ENCODE results near the gene MAML3.
A peak's percentile ranks its signal among the peaks of the same experiment; 100 is the strongest.

MAML3 gene

GRCh38 chr4:140153718-140154571 lies at the start of gene MAML3:
MAML3 (minus strand) TSS chr4:140154184; CDS start chr4:140153327, 857 bp downstream.
- peak; percentile 96 for DNase-seq (ENCODE audit: low spot score)

- DNase-seq (ENCODE audit: low spot score), result no peak
These were observed 45.0 kb upstream of the MAML3 start for GRCh38 chr4:140198942-140199341.

- DNase-seq (ENCODE audit: low spot score), result no peak
These were observed 41.8 kb upstream of the MAML3 start for GRCh38 chr4:140195806-140196205.

GRCh38 chr4:140189805-140190204 lies 35.8 kb upstream of the MAML3 start:
- DNase-seq (ENCODE audit: low spot score), result no peak

- DNase-seq (ENCODE audit: low spot score), result no peak
These were observed 35.0 kb upstream of the MAML3 start for GRCh38 chr4:140188975-140189374.

- no peak for DNase-seq (ENCODE audit: low spot score)
These were observed 33.3 kb upstream of the MAML3 start for GRCh38 chr4:140187316-140187695.

GRCh38 chr4:140186651-140187315 lies 32.8 kb upstream of the MAML3 start:
- no peak for DNase-seq (ENCODE audit: low spot score)

- DNase-seq (ENCODE audit: low spot score), result no peak
These were observed 32.1 kb upstream of the MAML3 start for GRCh38 chr4:140186082-140186438.

GRCh38 chr4:140185412-140186081 lies 31.6 kb upstream of the MAML3 start:
- DNase-seq (ENCODE audit: low spot score), result no peak

- DNase-seq (ENCODE audit: low spot score), result no peak
These were observed 29.3 kb upstream of the MAML3 start for GRCh38 chr4:140183270-140183669.

GRCh38 chr4:140180577-140180976 lies 26.6 kb upstream of the MAML3 start:
- DNase-seq (ENCODE audit: low spot score), result no peak

- no peak for DNase-seq (ENCODE audit: low spot score)
These were observed 22.8 kb upstream of the MAML3 start for GRCh38 chr4:140176735-140177134.

GRCh38 chr4:140174543-140174942 lies 20.6 kb upstream of the MAML3 start:
- no peak for DNase-seq (ENCODE audit: low spot score)

- DNase-seq (ENCODE audit: low spot score), result no peak
These were observed 19.0 kb upstream of the MAML3 start for GRCh38 chr4:140172960-140173359.

- DNase-seq (ENCODE audit: low spot score), result no peak
These were observed 16.3 kb upstream of the MAML3 start for GRCh38 chr4:140170299-140170698.

- DNase-seq (ENCODE audit: low spot score), result no peak
These were observed 15.0 kb upstream of the MAML3 start for GRCh38 chr4:140168936-140169335.

GRCh38 chr4:140168474-140168873 lies 14.5 kb upstream of the MAML3 start:
- no peak for DNase-seq (ENCODE audit: low spot score)

GRCh38 chr4:140163029-140163810 lies 9.2 kb upstream of the MAML3 start:
- DNase-seq (ENCODE audit: low spot score), result no peak

- DNase-seq (ENCODE audit: low spot score), result no peak
These were observed 8.6 kb upstream of the MAML3 start for GRCh38 chr4:140162596-140162995.

- DNase-seq (ENCODE audit: low spot score), result no peak
These were observed 4.5 kb upstream of the MAML3 start for GRCh38 chr4:140158365-140159030.

GRCh38 chr4:140157341-140157740 lies 3.4 kb upstream of the MAML3 start:
- DNase-seq (ENCODE audit: low spot score), result no peak
